Skeletal muscle tissue (tissue), 4 donors: ENCODE measurements around the gene SETD1A. TPM values are rescaled to one million over a fixed set of nuclear protein-coding genes. Genes with fewer than 3 reads are reported as not detected.

Experiments used
- H3K27ac ChIP-seq: one replicate; pipeline ENCODE4 v1.7.0; 2013; ENCODE audit warnings: mild to moderate bottlenecking, low read depth, low read length, inconsistent platforms
- H3K27me3 ChIP-seq, 3 donors: one replicate each; pipeline ENCODE4 v1.7.0; 2013; ENCODE audit warnings: low read length in 3 of 3; ENCODE audit not compliant: control insufficient read depth in 3 of 3, insufficient read depth in 3 of 3
- H3K36me3 ChIP-seq, 3 donors: one replicate each; pipeline ENCODE4 v1.7.0; 2013; ENCODE audit warnings: low read length in 3 of 3; ENCODE audit not compliant: control insufficient read depth in 3 of 3, insufficient read depth in 3 of 3
- H3K4me1 ChIP-seq, 3 donors: one replicate each; pipeline ENCODE4 v1.7.0; 2013; ENCODE audit warnings: low read length in 3 of 3, mild to moderate bottlenecking in 3 of 3; ENCODE audit not compliant: control insufficient read depth in 3 of 3, insufficient read depth in 3 of 3
- H3K4me3 ChIP-seq, 3 donors: one replicate each; pipeline ENCODE4 v1.7.0; 2013; ENCODE audit warnings: low read length in 3 of 3
- H3K9ac ChIP-seq, 3 donors: one replicate each; pipeline ENCODE4 v1.7.0; 2013; ENCODE audit warnings: low read length in 3 of 3, mild to moderate bottlenecking in 3 of 3, moderate library complexity in 2 of 3, low read depth in 1 of 3
- H3K9me3 ChIP-seq, 3 donors: one replicate each; pipeline ENCODE4 v1.7.0; 2013; ENCODE audit warnings: low read length in 3 of 3; ENCODE audit not compliant: control insufficient read depth in 3 of 3
- total RNA-seq: library from RNA; depleted of rRNA; stranded (reverse); fragments of >200 nt; gene quantifications from one replicate; pipeline ENCODE4 v1.2.3, GENCODE V29; 2014
- donor health status: Osteomylitis.

SETD1A gene
- total RNA-seq, 1 donor from 2014 or later = 3.7 TPM

DNA sequence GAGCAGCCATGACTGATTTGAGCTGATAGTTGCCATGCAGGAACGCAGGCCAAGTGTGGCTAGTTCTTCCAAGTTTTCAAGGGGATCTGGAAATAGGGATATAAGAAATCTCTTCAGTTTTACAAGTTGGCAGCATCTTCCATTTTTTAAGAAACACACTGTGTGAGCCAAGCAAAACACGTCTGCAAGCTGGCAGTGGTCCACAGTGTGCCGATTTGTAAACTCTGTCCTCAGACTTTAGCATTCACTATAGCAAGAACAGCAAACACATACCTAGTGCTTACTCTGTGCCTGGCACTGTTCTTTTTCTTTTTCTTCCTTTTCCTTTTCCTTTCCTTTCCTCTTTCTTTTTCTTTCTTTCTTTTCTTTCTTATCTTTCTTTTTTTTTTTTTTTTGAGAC is 5.8 kb upstream of the SETD1A start:
- Histone ChIP-seq H3K9ac (no peak overlapping the region), H3K27me3 (no peaks in the 10 kb centered on the region), H3K27ac (no peak overlapping the region), H3K36me3 (peaks cover 0 to 2% (median 0%) of the 10 kb centered on the region in 3 donors), H3K4me1 (peaks cover 32 to 43% (median 37%) of the 10 kb centered on the region in 3 donors), H3K4me3 (peak overlapping the region in 1 of 3 donors; percentile 9), H3K9me3 (no peaks in the 10 kb centered on the region)

DNA sequence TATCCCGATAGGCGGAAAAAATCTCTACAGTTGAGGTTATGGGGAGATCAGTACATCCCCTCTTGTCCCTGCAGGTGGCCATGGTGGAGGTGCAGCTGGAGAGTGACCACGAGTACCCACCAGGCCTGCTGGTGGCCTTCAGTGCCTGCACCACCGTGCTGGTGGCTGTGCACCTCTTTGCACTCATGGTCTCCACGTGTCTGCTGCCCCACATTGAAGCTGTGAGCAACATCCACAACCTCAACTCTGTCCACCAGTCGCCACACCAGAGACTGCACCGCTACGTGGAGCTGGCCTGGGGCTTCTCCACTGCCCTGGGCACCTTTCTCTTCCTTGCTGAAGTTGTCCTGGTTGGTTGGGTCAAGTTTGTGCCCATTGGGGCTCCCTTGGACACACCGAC is 4.4 kb upstream of the SETD1A start:
- Histone ChIP-seq H3K4me1 (peaks cover 35 to 43% (median 40%) of the 10 kb centered on the region in 3 donors), H3K9me3 (no peaks in the 10 kb centered on the region), H3K27ac (no peak overlapping the region), H3K36me3 (no peaks in the 10 kb centered on the region), H3K9ac (peak overlapping the region in 1 of 3 donors; percentile 66), H3K4me3 (peak overlapping the region in 1 of 3 donors; percentile 6), H3K27me3 (no peaks in the 10 kb centered on the region)

DNA sequence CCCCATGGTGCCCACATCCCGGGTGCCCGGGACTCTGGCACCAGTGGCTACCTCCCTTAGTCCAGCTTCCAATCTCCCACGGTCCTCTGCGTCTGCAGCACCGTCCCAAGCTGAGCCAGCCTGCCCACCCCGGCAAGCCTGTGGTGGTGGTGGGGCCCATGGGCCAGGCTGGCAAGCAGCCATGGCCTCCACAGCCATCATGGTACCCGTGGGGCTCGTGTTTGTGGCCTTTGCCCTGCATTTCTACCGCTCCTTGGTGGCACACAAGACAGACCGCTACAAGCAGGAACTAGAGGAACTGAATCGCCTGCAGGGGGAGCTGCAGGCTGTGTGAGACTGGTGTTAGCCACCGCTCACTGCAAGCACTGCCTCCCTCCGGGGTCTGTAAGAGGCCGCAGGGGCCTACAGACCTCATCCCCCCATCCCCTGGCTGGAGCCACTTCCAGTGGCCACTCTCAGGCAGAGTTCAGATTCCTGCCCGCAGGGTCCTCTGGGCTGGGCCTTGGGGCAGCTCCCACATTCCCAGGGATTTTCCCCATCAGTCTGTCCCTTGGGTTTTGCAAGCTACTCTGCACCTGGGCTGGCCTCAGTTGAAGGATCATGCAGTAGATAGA is 3.9 kb upstream of the SETD1A start:
- Histone ChIP-seq H3K9me3 (no peaks in the 10 kb centered on the region), H3K27me3 (no peaks in the 10 kb centered on the region), H3K4me3 (peak overlapping the region in 1 of 3 donors; percentile 9), H3K4me1 (peaks cover 38 to 44% (median 42%) of the 10 kb centered on the region in 3 donors), H3K27ac (no peak overlapping the region), H3K9ac (peak overlapping the region in 2 of 3 donors; percentile 45 to 66), H3K36me3 (peaks cover 0 to under 1% (median 0%) of the 10 kb centered on the region in 3 donors)

DNA sequence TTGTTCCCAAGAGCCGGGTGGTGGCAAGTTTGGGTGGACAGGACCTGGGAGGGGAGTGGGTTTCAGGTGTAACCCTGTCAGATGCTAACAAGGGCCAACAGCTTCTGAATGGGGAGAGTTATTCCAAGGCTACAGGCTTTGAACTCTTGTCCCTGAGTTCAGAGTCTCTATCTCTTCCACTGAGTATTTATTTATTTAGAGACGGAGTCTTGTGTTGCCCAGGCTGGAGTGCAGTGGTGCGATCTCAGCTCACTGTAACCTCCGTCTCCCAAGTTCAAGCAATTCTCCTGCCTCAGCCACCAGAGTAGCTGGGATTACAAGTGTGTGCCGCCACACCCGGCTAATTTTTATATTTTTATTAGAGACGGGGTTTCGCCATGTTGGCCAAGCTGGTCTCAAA is 2.6 kb upstream of the SETD1A start:
- H3K27me3 ChIP-seq = no peaks in the 10 kb centered on the region
- H3K9me3 ChIP-seq = no peaks in the 10 kb centered on the region
- no peak overlapping the region for H3K27ac ChIP-seq
- peaks cover 41 to 46% (median 42%) of the 10 kb centered on the region in 3 donors for H3K4me1 ChIP-seq
- no peak overlapping the region for H3K4me3 ChIP-seq
- H3K36me3 ChIP-seq = peaks cover 12 to 13% (median 12%) of the 10 kb centered on the region in 3 donors
- H3K9ac ChIP-seq = no peak overlapping the region

DNA sequence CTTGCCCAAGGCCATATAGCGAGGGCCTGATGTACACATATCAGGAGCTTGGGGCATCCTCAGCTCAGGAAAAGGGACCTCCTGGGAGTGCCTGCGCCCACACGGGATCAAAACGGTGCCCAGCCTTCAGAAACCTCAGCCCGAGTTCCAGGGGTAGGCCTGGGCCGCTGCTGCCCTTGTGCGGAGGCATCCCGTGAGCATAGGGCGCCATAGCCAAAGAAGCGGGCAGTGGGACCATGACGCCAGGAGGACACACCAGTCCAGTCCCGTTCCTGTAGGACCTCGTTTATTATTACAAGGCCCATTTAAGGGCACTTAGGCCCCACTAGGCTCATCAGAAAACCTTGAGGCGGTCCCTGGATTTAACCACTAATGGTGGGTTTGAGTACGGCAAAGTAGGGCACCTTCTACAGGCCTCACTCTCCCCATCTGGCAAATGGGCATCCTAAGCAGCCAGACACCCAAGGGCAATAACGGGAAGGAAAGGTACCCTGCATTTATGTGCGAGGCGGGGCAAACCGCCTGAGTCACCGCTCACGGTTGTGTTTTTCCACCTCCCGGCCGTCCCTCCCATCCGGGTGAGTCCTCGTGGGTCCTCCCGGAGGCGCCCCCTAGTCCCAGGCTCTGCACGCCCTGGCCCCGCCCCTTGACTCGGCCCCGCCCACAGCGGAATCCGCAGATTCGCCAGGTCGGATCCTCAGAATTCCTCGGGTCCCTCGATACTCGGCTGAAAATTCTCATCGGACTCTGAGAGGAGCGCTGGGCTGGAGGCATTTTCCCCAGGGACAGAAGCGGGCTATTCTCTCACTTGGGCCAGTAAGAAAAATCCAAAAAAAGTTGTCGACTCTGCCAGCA is 726 bp upstream of the SETD1A start:
- Histone ChIP-seq H3K27me3 (no peaks in the 10 kb centered on the region), H3K36me3 (peaks cover 29 to 30% (median 30%) of the 10 kb centered on the region in 3 donors), H3K27ac (peak overlapping the region; percentile 99), H3K9me3 (no peaks in the 10 kb centered on the region), H3K4me3 (peak overlapping the region; percentile 86 to 95 (median 95)), H3K4me1 (peaks cover 26 to 35% (median 27%) of the 10 kb centered on the region in 3 donors), H3K9ac (peak overlapping the region; percentile 96 to 100 (median 99))

DNA sequence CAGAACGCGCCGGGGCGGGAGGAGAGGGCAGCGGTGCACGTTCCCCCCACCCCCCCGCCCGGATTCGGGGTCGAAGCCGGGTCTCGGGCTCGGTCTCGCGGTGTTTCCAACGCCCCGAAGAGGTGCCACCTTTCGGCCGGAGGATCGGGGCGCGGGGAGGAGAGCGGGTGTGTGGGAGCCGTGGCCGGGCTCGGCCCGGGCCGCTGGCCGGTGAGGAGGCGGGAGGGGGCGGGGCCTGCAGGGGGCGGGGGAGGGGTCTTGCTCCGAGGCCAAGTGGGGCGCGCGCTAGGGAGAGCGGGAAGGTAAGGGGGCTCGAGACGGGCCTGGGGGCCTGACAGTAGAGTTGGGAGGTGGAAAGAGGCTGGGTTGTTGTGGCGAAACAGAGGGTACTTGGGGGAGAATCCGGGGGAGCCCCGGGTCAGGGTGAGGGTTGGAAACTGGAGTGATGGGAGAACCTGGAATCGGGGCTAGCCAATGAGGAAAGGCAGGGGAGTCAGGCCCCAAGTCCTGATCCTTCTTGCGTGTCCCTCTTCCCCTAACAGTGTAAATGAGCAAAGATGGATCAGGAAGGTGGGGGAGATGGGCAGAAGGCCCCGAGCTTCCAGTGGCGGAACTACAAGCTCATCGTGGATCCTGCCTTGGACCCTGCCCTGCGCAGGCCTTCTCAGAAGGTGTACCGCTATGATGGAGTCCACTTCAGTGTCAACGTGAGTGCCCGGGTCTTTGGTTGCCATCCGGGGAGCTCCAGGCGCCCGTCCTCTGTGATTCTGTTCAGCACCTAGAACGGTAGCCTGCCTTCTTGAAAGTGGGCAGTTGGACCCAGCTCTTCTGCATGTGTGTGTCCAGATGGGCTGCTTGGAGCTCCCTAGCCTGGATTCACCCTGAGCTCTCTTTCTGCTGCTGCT is 873 bp downstream of the SETD1A start:
- peak overlapping the region; percentile 75 to 95 (median 95) for H3K4me3 ChIP-seq
- peaks cover 42 to 44% (median 44%) of the 10 kb centered on the region in 3 donors for H3K36me3 ChIP-seq
- H3K27ac ChIP-seq = peak overlapping the region; percentile 36
- H3K4me1 ChIP-seq = peaks cover 23 to 31% (median 25%) of the 10 kb centered on the region in 3 donors
- H3K9me3 ChIP-seq = no peaks in the 10 kb centered on the region
- H3K9ac ChIP-seq = peak overlapping the region; percentile 60 to 99 (median 65)
- H3K27me3 ChIP-seq = no peaks in the 10 kb centered on the region

DNA sequence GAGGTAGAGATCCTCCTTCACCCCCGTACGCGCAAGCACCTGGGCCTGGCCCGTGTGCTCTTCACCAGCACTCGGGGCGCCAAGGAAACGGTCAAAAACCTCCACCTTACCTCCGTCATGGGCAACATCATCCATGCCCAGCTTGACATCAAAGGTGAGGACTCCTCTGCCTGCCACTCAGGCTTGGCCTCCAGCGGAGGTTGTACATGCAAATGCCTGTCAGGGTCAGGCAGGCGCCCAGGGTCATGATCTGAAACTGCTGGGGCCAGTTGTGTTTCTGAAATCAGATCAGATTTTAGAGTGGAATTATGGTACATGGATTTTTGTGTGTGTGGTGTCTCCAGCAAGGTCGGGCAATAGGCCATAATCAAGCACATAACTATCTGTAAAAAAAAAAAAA is 3.8 kb downstream of the SETD1A start:
- Histone ChIP-seq H3K4me1 (peaks cover 15 to 21% (median 19%) of the 10 kb centered on the region in 3 donors), H3K27me3 (no peaks in the 10 kb centered on the region), H3K4me3 (no peak overlapping the region), H3K27ac (no peak overlapping the region), H3K9me3 (no peaks in the 10 kb centered on the region), H3K36me3 (peaks cover 64 to 67% (median 65%) of the 10 kb centered on the region in 3 donors), H3K9ac (no peak overlapping the region)

DNA sequence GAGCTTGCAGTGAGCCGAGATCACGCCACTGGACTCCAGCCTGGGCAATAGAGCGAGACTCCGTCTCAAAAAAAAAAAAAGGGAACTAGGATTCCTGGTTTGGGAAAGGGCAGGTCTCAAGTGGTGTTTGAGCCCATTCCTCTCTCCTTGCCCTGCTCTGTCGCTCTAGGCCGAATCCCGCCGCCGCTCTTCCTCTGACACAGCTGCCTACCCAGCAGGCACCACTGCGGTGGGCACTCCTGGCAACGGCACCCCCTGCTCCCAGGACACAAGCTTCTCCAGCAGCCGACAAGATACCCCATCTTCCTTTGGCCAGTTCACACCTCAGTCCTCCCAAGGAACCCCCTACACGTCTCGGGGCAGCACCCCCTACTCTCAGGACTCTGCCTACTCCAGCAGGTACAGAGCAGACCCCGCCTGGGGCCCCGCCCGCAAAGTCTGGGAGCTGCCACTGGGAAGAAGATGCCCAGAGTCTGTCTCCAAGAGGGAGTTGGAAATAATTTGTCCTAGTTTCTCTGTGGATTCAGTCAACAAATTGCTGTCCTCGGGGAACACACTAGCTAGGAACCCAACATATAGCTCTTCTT is 6.5 kb downstream of the SETD1A start:
- Histone ChIP-seq H3K9ac (no peak overlapping the region), H3K27ac (no peak overlapping the region), H3K9me3 (no peaks in the 10 kb centered on the region), H3K4me3 (no peak overlapping the region), H3K36me3 (peaks cover 79 to 80% (median 80%) of the 10 kb centered on the region in 3 donors), H3K4me1 (peaks cover 2 to 7% (median 6%) of the 10 kb centered on the region in 3 donors), H3K27me3 (no peaks in the 10 kb centered on the region)

DNA sequence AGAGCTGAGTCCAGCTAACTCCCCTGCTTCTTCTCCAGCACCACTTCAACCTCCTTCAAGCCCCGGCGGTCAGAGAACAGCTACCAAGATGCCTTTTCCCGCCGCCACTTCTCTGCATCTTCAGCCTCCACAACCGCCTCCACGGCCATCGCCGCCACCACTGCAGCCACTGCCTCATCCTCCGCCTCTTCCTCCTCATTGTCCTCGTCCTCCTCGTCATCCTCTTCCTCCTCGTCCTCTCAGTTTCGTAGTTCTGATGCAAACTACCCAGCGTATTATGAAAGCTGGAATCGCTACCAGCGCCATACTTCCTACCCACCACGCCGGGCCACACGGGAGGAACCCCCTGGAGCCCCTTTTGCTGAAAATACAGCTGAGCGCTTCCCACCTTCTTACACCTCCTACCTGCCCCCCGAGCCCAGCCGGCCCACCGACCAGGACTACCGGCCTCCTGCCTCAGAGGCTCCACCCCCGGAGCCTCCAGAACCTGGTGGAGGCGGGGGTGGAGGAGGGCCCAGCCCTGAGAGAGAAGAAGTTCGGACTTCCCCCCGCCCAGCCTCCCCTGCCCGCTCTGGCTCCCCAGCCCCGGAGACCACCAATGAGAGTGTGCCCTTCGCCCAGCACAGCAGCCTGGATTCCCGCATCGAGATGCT is 7.1 kb downstream of the SETD1A start:
- Histone ChIP-seq H3K4me3 (no peak overlapping the region), H3K27ac (no peak overlapping the region), H3K9ac (no peak overlapping the region), H3K4me1 (peaks cover 0 to 3% (median 0%) of the 10 kb centered on the region in 3 donors), H3K36me3 (peaks cover 80 to 81% (median 80%) of the 10 kb centered on the region in 3 donors), H3K9me3 (no peaks in the 10 kb centered on the region), H3K27me3 (no peaks in the 10 kb centered on the region)
